Endothelial cell of umbilical vein (primary cell): ENCODE measurements around the gene JSRP1. TPM values are rescaled to one million over a fixed set of nuclear protein-coding genes. Genes with fewer than 3 reads are reported as not detected.

Experiments
- BruUV-seq: library from RNA; stranded (reverse); fragments of 400-500 nt; replicated peaks from 2 replicates; lab custom pipeline; 2021; lab: Mats Ljungman, UMichigan
- CTCF ChIA-PET: fragments of 300-600, 350-600 bp; sonication (Branson Sonifier 250); formaldehyde crosslinking; loops from one replicate; lab custom pipeline; 2021; ENCODE audit warnings: antibody characterized with exemption, inconsistent platforms; lab: Charles Lee
- POLR2A ChIA-PET: fragments of 300-600, 350-600 bp; sonication (Branson Sonifier 250); formaldehyde crosslinking; loops from one replicate; lab custom pipeline; 2021; ENCODE audit warnings: antibody characterized with exemption, inconsistent platforms; lab: Charles Lee
- DNase-seq: peaks from one replicate; pipeline ENCODE4 v3.0.0-alpha.2; 2011; ENCODE audit warnings: low read depth, low spot score
- FAIRE-seq: peaks from 2 replicates; lab custom pipeline; 2011; peaks lifted over from hg19 to GRCh38; lab: Jason Lieb, UNC
- H2AFZ ChIP-seq: 2 replicates; pipeline ENCODE4 v1.6.0; 2012; ENCODE audit warnings: low read depth, low read length, control low read depth, inconsistent platforms
- H3K27ac ChIP-seq: 2 replicates; pipeline ENCODE4 v1.5.1; 2011; ENCODE audit warnings: low read depth, mild to moderate bottlenecking, control low read depth, low read length, moderate library complexity; ENCODE audit not compliant: insufficient read depth
- H3K27me3 ChIP-seq, 2 experiments: 2 replicates each; pipeline versions ENCODE4 v1.6.0 to v1.6.1; 2011; ENCODE audit warnings: low read length in 2 of 2, mixed read lengths in 1 of 2; ENCODE audit not compliant: control insufficient read depth in 2 of 2, insufficient read depth in 2 of 2
- H3K36me3 ChIP-seq, 2 experiments: 2 replicates in 1 of 2; 3 replicates in 1 of 2; pipeline ENCODE4 v1.5.1; 2011; ENCODE audit warnings: low read length in 2 of 2, mild to moderate bottlenecking in 1 of 2, moderate library complexity in 1 of 2; ENCODE audit not compliant: control insufficient read depth in 2 of 2, insufficient read depth in 2 of 2; ENCODE audit errors: extremely low read depth in 1 of 2
- H3K4me1 ChIP-seq: 3 replicates; pipeline ENCODE4 v1.5.1; 2011; ENCODE audit warnings: mild to moderate bottlenecking, low read length; ENCODE audit not compliant: control insufficient read depth, insufficient read depth; ENCODE audit errors: extremely low read depth
- H3K4me2 ChIP-seq: 2 replicates; pipeline ENCODE4 v1.6.1; 2011; ENCODE audit warnings: low read length, control low read depth, mixed read lengths; ENCODE audit not compliant: insufficient read depth
- H3K4me3 ChIP-seq, 3 experiments: fragments of 200-600 bp in 1 of 3; sonication (generic), shearing (Covaris generic) in 1 of 3; replicated peaks in 1 of 3; 2 replicates each; pipeline ENCODE4 v1.5.1; 2011 to 2016; ENCODE audit warnings: control low read depth in 3 of 3, low read length in 3 of 3, mild to moderate bottlenecking in 2 of 3, inconsistent platforms in 1 of 3, low read depth in 1 of 3, moderate library complexity in 1 of 3; ENCODE audit not compliant: insufficient read depth in 1 of 3
- H3K79me2 ChIP-seq: 2 replicates; pipeline ENCODE4 v1.6.0; 2012; ENCODE audit warnings: low read length, inconsistent platforms; ENCODE audit not compliant: control insufficient read depth, insufficient read depth
- H3K9ac ChIP-seq: replicated peaks from 2 replicates; pipeline ENCODE3; 2011; ENCODE audit warnings: low read length, control low read depth; ENCODE audit not compliant: insufficient read depth; ENCODE audit errors: extremely low read depth
- H3K9me1 ChIP-seq: replicated peaks from 3 replicates; pipeline ENCODE4 v1.6.0; 2011; ENCODE audit warnings: mild to moderate bottlenecking, low read length; ENCODE audit not compliant: control insufficient read depth, insufficient read depth; ENCODE audit errors: extremely low read depth
- H3K9me3 ChIP-seq: replicated peaks from 2 replicates; pipeline ENCODE4 v1.5.1; 2012; ENCODE audit warnings: low read length, inconsistent platforms; ENCODE audit not compliant: control insufficient read depth, insufficient read depth
- H4K20me1 ChIP-seq: replicated peaks from 2 replicates; pipeline ENCODE3; 2011; ENCODE audit warnings: mild to moderate bottlenecking, low read length; ENCODE audit not compliant: control insufficient read depth, insufficient read depth; ENCODE audit errors: extremely low read depth
- CTCF ChIP-seq, 2 donors: IDR thresholded peaks; 1 replicate in 1 of 2; 2 replicates in 1 of 2; pipeline ENCODE4 v1.5.1; 2011; ENCODE audit warnings: low read length in 2 of 2, mild to moderate bottlenecking in 2 of 2, moderate library complexity in 2 of 2, control low read depth in 1 of 2, inconsistent platforms in 1 of 2, low read depth in 1 of 2; ENCODE audit not compliant: insufficient read depth in 1 of 2; ENCODE audit errors: extremely low read depth in 1 of 2
- EZH2 ChIP-seq: IDR thresholded peaks from 2 replicates; pipeline ENCODE4 v1.6.1; 2012; ENCODE audit warnings: borderline replicate concordance, low read depth, mild to moderate bottlenecking, moderate library complexity, low read length, inconsistent platforms; ENCODE audit not compliant: severe bottlenecking
- FOS ChIP-seq: IDR thresholded peaks from 2 replicates; pipeline ENCODE4 v1.6.1; 2011; ENCODE audit warnings: mild to moderate bottlenecking, low read length, moderate library complexity, borderline replicate concordance; ENCODE audit not compliant: insufficient read depth
- GATA2 ChIP-seq: IDR thresholded peaks from 2 replicates; pipeline ENCODE4 v1.7.0; 2011; ENCODE audit warnings: low read depth, mild to moderate bottlenecking, moderate library complexity, mixed read lengths, low read length; ENCODE audit not compliant: insufficient read length, insufficient read depth
- JUN ChIP-seq: IDR thresholded peaks from 2 replicates; pipeline ENCODE4 v1.6.1; 2011; ENCODE audit warnings: borderline replicate concordance, low read depth; ENCODE audit not compliant: insufficient read length, insufficient read depth
- MYC ChIP-seq: IDR thresholded peaks from one replicate; pipeline ENCODE4 v1.6.1; 2011; ENCODE audit warnings: mild to moderate bottlenecking, low read depth, low read length
- POLR2A ChIP-seq: IDR thresholded peaks from 2 replicates; pipeline ENCODE4 v1.6.1; 2012; ENCODE audit warnings: low read depth, mild to moderate bottlenecking, control low read depth, low read length
- POLR2AphosphoS5 ChIP-seq: IDR thresholded peaks from 2 replicates; pipeline ENCODE4 v1.6.1; 2012; ENCODE audit warnings: low read depth, mild to moderate bottlenecking, control low read depth, low read length, moderate library complexity; ENCODE audit not compliant: insufficient read depth
- dilution Hi-C: fragments of 300-500 bp; cut with MboI; formaldehyde crosslinking; loops from one replicate; pipeline ENCODE4 v1.15.0; 2019; ENCODE audit warnings: low sequenced_read_pairs; ENCODE audit not compliant: extremely low pct_ligation_motif_present
- intact Hi-C: fragments of 100-400 bp; cut with micrococcal nuclease; formaldehyde crosslinking; loops from one replicate; pipeline ENCODE4 v1.10.0; 2022
- polyA plus RNA-seq, 4 experiments: library from polyadenylated mRNA; depleted of rRNA in 3 of 4; stranded (reverse) in 3 of 4; unstranded in 1 of 4; fragments of >200 nt; gene quantifications; 2 replicates each; pipeline versions ENCODE4 v1.2.1 to v1.2.3, GENCODE V29; 2011 to 2012; ENCODE audit warnings: missing spikeins in 1 of 4
- total RNA-seq: library from RNA; stranded (reverse); gene quantifications from 2 replicates; pipeline ENCODE4 v1.2.3, GENCODE V29; 2021
- TF ChIP-seq, protein P1 (sequence below): IDR thresholded peaks from 2 replicates; pipeline ENCODE4 v1.6.1; 2011; ENCODE audit not compliant: insufficient read depth, insufficient read length

Gene JSRP1
- total and polyA plus RNA-seq, 2 donors (not counting 3 experiments of a cell fraction or from before 2014, with no cell fraction given): not detected

DNA sequence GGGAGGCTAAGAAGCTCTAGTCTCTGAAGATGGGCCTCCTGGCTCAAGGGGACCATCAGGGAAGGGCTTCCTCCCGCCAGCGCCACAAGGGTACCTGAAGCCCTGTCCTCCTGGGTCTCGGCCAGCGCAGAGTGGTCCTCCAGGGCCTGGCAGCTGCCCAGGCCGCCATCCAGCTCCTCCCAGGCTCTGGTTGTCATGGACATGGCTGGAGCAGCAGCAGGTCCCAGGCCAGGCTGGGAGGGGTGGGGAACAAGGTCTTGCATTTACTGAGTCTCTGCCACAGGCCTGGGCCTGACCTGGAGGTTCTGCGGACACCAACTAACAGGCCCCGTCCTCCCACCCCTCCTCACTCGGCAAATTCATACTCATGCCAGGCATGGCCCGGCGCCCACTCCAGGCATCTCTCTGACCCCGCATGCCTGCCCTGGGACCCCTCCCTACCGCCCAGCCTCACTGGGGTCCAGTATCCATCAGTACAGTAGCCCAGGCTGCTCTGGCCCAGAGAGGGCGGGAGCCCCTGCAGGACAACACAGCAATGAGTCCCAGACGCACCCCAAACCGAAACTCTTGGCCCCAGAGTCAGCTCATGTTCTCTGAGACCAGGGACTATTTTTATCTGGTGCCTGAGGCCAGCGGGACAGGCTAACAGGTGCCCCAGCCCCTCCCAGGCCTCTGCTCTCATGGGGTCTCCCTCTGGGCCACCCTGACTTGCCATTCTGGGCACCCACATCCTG lies 938 bp downstream of the JSRP1 start:
- Histone ChIP-seq H4K20me1 (no peaks in the 10 kb centered on the region), H3K36me3 (no peaks in the 10 kb centered on the region), H3K4me1 (peaks cover 11% of the 10 kb centered on the region), H3K27ac (no peak overlapping the region), H3K9me1 (no peaks in the 10 kb centered on the region), H3K79me2 (no peaks in the 10 kb centered on the region), H3K9ac (no peak overlapping the region), H3K4me3 (no peak overlapping the region), H3K4me2 (no peak overlapping the region), H3K27me3 (peaks cover 21 to 36% of the 10 kb centered on the region in 2 experiments), H2AFZ (no peak overlapping the region), H3K9me3 (no peaks in the 10 kb centered on the region)
- no peak for FAIRE-seq
- no peak for DNase-seq
- intact Hi-C loops (no loop called here), dilution Hi-C loops (no loop called here)
- POLR2A ChIA-PET: interaction anchor here (1.5 kb wide), 1 partner anchor 15 kb away, joined by 3 read pairs; no protein-coding TSS in a partner anchor
- BruUV-seq: no TSS peak
- TF ChIP-seq MYC (no peak), GATA2 (no peak), JUN (no peak), CTCF (IDR thresholded peaks at IDR 0.05; ENCODE audit: extremely low read depth in 1 of 2, insufficient read depth in 1 of 2, low read depth in 1 of 2, low read length in 2 of 2) (no peak), POLR2A (no peak), EZH2 (no peak), POLR2AphosphoS5 (no peak), FOS (no peak)
- TF ChIP-seq, protein P1, sequence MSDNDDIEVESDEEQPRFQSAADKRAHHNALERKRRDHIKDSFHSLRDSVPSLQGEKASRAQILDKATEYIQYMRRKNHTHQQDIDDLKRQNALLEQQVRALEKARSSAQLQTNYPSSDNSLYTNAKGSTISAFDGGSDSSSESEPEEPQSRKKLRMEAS: no peak
- CTCF ChIA-PET: interaction anchor here (0.8 to 3.2 kb wide), 7 partner anchors 11 to 99 kb away, joined by 3 to 15 read pairs (median 4); partner anchors contain the start of gene PLEKHJ1
